Stromal cell of bone marrow (primary cell): ENCODE measurements around the gene BMERB1.
A peak's percentile ranks its signal among the peaks of the same experiment; 100 is the strongest.
"Not testable (repeated sequence)": the region's sequence is repeated elsewhere in the genome, so short reads cannot be mapped to it uniquely, and the experiment has no call there.

ENCODE experiments used
- DNase-seq: peaks from one replicate; pipeline ENCODE4 v3.0.0-alpha.2; 2012; ENCODE audit warnings: low read depth

BMERB1 gene

DNA sequence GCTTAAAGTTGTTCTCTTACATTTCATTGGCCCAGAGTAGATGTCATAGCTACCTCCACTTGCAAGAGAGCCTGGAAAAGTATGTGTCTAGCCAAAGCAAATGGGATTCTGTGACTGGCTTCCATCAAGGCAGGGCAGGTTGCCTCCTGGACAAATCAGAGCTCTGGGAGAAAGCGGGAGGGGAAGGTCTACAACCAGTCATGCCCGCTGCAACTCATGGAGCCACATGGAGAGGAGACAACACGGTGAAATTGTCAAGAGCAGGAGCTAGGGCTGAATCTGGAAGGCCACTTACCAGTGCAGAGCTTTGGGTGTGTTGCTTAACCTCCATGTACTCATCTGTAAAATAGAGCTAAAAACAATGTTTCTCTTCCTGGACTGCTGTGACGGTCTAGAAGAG lies 124.8 kb downstream of the BMERB1 start:
- no peak for DNase-seq

DNA sequence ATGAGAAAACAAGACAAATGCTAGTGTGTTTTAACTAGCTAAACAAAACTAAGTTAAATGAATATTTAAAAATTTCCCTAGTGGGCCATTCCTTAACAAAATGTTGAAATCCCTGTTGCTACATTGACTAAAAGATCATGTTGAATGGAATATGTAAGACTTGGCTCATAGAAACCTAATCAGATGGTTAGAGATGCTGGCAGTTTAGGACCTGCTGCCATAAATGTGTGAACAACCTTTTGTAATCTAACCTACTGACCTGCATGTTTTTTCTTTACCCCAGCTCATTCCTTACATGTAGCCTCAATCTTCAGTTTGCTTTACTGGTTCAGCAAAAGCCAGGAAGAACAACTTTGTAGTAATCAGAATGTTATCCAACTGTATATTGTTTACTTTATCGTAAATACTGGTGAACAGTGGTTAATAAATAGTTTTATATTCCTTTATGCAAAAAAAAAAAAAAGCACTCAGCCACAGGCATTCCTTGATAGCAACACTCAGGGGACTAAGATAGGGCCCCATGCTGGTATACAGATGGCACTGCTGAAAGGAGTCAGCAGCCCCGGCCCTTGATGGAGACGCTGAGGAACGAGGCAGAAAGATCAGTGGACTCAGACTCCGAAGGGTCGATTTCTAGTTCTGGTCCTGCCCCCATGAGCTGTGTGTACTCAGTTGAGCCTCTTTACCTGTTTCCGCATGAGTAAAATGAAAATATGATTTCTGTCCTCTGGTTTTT lies 130.4 kb downstream of the BMERB1 start:
- no peak for DNase-seq

DNA sequence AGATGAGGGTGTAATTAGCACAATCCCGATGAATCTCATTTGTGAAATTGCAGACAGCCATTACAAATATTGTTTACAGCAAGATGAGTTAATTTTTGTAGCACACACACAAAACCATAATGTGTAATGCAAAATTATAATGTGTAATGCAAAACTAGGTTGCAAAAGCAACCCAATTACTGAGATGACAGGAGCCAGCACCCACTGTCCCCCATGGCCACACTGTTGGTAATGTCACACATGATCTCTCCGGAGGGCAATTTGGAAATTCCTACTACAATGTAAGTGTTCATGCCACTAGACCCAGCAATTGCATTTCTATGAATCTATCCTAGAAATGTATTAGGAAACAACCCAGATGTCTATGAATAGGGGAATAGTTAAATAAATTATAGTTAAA lies 131.7 kb downstream of the BMERB1 start:
- DNase-seq: no peak

DNA sequence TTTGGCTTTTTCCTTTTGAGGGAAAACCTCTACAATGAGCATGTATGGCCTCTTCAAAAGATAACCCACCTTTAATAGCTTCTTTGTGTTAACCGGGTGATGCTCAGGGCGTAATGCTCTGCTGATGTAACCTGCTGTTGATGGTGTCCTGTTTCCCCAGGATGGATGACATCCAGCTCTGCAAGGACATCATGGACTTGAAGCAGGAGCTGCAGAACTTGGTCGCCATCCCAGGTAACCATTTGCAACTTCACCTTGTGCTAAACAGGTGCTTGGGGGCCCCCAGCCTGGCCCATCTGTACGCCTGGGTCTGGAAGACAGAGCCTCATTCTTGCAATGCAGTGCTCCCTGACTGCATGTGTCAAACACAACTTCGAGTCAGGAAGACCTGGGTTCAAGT lies 133.4 kb downstream of the BMERB1 start:
- no peak for DNase-seq

DNA sequence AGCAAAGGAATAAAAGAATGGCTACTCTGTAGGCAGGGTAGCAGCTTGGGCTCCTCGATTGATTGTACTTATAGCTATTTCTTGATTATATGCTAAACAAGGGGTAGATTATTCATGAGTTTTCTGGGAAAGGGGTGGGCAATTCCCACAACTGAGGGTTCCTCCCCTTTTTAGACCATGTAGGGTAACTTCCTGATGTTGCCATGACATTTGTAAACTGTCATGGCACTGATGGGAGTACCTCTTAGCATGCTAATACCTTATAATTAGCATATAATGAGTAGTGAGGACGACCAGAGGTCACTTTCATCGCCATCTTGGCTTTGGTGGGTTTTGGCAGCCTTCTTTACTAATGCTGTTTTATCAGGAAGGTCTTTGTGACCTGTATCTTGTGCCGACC lies 136.3 kb downstream of the BMERB1 start:
- not testable (repeated sequence) for DNase-seq

DNA sequence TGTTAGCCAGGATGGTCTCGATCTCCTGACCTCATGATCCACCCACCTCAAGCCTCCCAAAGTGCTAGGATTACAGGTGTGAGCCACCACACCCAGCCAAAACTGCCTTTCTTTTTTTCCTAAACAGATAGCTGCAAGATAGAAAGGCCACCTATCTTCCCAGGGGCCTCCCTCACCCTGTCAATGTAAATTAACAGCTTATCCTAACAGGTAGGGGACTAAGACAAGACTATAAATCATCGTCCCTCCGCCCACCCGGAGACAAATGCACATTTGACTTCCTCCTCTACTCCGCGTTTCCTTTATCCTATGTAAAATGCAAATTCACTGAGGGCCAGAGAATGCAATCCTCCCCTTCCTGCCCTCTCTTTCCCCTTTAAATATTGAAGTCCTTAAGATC lies 137.2 kb downstream of the BMERB1 start:
- DNase-seq: no peak

DNA sequence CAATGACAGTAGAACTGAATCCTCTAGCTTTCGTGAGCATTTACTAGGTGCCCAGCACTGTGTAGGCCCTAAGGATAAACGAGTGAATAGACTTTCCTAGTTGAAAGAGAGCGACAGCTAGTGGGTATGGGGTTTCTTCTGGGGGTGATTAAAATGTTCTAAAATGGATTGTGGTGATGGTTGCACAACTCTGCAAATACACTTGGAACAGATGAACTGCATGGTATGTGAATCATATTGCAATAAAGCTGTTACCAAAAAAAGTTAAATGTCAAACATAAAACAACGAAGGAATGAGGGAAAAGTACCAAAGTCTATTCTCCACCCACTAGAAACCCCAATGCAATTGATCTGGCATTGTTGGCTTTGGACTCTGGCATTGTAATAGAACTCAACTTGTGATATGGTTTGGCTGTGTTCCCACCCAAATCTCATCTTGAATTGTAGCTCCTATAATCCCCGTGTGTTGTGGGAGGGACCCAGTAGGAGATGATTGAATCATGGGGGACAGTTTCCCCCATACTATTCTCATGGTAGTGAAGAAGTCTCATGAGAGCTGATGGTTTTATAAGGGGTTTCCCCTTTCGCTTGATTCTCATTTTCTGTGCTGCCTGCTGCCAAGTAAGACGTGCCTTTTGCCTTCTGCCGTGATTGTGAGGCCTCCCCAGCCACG lies 138.1 kb downstream of the BMERB1 start:
- DNase-seq: peak; percentile 94

DNA sequence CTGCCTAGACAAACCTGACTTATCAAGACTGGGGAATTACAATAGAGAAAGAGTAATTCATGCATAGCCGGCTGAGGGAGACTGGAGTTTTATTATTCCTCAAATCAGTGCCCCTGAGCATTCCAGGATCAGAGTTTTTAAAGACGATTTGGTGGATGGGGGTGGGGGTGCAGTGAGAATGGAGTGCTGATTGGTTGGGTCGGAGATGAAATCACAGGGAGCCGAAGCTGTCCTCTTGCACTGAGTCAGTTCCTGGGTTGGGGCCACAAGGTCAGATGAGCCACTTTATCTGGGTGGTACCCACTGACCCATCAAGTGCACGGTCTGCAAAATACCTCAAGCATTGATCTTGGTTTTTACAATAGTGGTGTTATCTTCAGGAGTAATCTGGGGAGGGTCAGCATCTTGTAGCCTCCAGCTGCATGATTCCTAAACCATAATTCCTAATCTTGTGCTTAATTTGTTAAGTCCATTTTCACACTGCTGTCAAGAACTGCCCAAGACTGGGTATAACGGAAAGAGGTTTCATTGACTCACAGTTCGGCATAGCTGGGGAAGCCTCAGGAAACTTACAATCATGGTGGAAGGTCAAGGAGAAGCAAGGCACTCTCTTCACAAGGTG lies 139.0 kb downstream of the BMERB1 start:
- DNase-seq: no peak

DNA sequence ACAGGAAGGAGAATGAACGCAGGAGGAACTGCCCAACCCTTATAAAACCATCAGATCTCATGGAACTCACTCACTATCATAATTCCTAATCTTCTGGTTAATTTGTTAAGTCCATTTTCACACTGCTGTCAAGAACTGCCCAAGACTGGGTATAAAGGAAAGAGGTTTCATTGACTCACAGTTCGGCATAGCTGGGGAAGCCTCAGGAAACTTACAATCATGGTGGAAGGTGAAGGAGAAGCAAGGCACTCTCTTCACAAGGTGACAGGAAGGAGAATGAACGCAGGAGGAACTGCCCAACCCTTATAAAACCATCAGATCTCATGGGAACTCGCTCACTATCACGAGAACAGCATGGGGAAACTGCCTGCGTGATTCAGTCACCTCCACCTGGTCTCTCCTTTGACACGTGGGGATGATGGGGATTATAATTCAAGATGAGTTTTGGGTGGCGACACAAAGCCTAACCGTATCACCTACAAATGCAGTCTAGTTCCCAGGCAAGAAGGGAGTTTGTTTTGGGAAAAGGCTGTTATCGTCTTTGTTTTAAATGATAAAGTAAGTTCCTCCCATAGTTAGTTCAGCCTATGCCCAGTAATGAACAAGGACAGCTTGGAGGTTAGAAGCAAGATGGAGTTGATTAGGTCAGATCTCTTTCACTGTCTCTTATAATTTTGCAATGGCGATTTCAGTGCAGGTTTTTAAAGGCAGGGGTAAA lies 139.7 kb downstream of the BMERB1 start:
- not testable (repeated sequence) for DNase-seq

DNA sequence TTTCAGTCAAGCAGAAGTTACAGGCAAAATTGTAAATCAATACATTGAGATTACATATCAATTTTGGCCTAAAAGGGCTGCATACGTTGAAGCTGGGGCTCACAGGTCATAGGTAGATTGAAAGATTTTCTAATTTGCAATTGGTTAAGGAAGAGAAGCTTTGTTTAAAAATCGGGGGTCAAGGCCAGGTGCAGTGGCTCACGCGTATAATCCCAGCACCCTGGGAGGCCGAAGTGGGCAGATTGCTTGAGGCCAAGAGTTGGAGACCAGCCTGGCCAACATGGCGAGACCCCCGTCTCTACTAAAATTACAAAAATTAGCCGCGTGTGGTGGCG lies 140.2 kb downstream of the BMERB1 start:
- DNase-seq: no peak

DNA sequence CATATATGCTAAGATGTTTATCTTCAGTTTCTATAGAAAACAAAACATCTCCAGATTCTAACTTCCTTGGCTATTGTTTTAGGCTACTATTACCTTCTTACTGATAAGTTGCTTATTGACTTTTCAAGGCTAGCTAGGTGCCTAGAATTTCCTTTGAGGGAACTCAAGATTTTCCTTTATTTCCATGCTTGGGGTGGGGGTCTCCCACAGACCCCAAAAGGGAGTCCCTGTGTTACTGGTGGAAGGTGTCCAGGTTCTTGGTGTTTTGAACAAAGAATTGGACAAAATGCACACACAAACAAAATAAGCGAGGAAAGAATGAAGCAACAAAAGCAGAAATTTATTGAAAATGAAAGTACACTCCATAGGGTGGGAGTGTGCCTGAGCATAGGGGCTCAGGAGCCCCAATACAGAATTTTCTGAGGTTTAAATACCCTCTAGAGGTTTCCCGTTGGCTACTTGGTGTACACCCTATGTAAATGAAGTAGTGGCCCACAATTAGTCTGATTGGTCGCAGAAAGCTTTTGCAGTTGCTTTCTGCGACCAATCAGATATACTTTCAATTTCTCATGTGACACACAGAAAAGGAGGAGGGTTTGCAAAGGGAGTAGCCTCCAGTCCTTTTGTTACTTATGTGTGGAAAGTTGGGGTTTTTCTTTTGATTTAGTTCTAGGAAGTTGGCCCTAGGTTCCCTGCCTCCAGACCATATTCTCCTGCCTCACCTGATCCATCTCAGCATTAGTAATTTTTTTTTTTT lies 141.1 kb downstream of the BMERB1 start:
- DNase-seq: no peak

DNA sequence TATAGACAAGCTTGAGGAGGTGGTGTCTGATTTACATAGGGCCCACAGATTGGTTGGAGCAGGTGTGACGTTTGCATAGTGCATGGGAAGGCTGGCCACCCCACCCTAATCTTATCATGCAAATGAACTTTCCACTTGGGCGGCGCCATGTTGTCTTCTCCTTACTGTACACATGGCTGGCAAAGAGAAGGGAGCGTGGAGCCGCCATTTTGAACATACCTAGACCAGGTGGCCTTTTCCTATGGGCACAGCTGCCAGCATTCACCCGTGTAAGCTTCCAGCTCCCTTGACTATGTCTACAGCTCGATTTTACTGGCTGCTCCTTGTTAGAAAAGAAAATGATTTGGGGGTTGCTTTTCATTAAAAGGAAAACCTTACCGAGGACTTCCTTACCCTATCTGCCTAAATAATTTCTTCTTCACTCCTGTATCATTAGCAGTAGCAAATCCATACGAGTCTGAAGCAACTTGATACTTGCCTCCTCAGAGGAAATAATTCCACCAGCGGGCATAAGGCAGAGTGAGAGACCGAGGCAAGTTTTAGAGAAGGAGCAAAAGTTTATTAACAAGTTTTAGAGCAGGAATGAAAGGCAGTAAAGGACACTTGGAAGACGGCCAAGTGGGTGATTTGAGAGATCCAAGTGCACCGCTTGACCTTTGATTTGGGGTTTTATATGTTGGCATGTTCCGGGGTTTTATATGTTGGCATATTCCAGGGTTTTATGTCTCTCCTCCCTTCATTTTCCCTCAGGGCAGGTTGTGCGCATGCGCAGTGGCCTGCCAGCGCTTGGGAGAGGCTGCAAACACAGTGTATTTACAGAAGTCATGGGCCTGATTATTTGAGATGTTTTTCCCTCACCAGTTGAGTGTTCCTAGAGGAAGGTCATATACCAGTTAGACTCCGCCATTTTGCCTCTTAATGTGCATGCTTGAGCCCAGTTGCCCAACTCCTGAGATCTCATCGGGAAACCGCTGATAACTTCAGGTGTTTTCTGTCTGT lies 142.9 kb downstream of the BMERB1 start:
- DNase-seq: no peak

DNA sequence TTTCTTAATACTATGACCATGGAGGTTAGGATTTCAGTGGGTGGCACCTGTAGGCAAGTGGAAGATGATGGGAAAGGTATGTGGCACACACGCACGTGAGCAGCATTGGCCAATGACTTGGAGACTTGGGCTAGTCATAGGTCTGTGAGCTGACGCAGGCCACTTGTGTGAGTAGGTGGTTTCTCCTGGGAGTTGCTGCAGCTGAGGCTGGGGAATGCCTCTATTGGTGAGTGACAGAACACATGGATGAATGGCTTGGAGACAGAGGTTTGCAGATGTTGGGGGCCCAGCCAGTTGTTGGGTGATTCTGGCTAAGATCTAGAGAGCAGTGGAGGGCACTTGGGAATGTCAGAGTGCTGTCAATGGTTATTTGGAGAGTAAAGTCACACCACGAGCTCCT lies 144.4 kb downstream of the BMERB1 start:
- no peak for DNase-seq

DNA sequence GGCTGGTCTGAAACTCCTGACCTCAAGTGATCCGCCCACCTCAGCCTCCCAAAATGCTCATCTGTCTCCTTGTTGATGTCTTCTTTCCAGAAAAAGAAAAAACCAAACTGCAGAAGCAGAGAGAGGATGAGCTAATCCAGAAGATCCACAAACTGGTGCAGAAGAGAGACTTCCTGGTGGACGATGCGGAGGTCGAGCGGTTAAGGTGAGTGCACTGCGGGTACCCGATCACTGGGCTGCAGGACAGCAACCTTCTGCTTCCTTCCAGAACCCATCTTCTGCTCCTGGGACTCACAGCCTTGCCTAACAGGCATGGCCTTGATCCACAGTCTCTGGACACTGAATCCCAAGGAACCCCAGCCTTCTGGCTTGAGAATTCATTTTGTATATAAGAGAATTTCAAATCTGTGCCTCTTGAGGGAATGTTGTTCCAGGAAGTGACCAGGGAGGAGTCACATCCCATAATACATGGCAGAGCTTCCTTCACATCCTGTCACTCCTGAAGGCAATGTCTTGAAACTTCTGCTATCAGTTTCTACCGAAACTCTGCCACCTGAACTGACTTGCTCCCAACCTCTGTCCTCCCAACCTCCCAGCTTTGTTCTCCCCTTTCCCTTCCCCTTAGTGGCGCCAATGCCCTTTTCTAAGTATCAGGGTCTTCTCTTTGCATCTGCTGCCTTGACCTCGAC lies 146.9 kb downstream of the BMERB1 start:
- DNase-seq: no peak

DNA sequence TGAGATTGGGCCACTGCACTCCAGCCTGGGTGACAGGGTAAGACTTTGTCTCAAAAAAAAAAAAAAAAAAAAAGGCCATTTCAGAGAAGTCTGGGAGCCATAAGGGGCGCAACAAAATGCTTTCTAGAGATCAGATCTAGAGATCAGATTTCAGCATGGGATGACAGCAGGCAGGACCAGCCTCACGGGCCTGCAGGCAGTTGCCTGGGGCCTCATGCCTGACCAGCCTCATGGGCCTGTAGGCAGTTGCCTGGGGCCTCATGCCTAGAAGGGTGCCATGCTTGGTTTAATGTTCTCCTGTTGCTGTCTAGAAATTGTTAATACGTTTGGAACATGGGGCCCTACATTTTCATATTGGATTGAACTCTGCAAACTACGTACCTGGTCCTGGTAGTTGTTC lies 149.1 kb downstream of the BMERB1 start:
- no peak for DNase-seq

DNA sequence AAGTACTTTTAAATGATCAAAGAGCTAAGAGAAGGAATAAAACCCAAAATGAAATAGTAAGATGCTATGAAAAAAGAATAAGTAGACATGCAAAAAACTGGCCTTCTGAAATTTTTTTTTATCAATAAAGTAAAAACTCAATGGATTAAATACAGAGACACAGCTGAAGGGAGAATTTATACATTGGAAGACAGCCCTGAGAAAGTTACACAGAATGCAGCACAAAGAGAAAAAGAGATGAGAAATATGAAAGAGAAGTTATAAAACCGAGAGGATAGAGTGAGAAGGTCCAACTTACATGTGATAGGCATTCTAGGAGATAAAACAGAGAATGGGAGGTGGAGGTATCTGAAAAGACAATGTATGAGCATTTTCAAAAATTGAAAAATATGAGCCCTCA lies 151.6 kb downstream of the BMERB1 start:
- DNase-seq: no peak

DNA sequence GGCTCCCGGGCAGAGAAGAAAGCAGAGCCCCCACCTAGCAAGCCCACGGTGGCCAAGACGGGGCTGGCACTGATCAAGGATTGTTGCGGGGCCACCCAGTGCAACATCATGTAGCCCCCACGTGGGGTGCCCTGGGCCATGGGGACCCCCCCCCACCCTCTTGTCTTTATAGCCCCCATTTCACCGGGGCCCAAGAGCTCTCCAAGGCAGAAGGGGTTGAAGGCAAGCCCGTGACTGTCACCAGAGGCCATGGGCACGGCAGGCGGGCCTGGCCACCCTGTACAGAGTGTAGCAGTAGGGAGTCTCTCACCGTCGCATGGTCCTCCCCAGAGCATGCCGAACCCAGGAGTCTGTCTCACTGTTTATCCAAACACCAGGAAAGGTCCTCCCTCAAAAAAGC lies 152.3 kb downstream of the BMERB1 start:
- no peak for DNase-seq

DNA sequence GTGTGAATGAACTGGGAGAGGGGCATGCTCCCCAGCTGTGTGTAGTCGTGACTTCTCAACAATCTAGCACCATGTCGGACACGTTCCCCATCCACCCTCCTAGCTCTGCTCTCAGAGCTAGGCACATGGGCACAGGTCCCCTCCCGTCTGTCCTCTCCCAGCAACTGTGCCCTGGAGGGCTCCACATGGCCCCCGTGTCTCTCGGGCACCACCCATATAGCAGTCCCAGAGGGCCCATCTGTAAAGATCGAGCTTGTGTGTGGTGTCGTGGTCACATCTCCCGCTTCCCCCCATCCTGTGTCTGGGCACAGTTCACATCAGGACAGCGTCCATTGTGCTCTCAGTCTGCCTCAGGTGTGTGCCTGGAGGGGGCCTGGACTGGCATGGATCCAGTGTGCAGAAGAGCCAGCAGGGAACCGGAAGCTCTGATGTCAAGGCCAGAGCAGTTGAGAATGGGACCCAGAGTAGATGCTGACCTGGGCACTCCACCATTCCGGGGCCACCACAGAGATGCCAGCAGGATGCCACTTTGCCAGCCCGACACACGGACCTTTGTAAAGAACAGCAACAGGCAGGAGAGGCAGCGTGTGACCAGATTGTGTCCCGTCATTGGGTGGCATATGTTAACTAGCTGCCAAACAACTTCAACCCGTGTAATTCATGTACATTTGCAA lies 152.9 kb downstream of the BMERB1 start:
- no peak for DNase-seq

DNA sequence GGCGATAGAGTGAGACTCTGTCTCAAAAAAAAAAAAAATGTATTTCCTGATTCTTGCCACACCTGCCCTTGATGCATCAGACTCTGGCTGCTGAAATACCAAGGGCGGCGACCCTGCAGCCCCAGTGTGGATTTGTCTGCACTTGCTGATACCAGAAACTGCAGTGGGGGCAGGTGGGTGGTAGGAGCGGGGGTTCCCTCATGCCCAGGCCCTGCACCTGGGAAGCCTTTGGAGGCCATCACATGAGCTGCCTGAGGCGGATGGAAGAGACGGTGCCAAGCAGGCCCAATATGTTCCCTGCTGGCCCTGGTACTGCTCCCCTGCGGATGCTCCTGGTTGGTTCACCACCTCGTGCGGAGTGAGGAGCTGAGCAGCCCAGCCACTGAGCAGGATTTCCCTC lies 157.9 kb downstream of the BMERB1 start:
- DNase-seq: no peak

DNA sequence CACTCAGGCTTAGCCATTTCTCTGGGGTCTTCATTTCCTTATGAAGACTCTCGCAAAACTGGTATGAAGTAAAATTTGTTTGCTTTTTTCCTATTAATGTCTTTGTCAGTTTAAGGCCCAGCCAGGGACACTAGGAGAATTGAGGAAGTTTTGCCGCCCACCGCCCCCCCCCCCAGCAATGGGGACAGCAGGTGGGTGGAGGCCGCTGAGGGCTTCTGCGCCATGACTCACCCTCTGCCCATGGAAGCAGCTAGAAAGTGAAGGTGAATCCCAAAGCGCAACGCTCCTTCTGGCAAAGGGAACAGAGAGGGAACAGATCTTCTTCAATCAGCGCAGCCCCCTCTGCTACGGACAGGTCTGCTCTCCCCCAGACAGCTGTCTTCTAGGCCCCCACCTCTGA lies 158.8 kb downstream of the BMERB1 start:
- no peak for DNase-seq
